GM10266 (cell line): ENCODE measurements around the gene MFNG.

ENCODE experiments used
- DNase-seq: peaks from one replicate; pipeline ENCODE4 v3.0.0; 2012; ENCODE audit errors: extremely low spot score
- CTCF ChIP-seq: IDR thresholded peaks from 2 replicates; pipeline ENCODE4 v1.5.1; 2012; ENCODE audit warnings: mild to moderate bottlenecking, low read depth; ENCODE audit not compliant: control insufficient read depth, insufficient read depth; ENCODE audit errors: missing control alignments

MFNG gene

GRCh38 chr22:37484480-37485394 is 1.4 kb downstream of the MFNG start:
- DNase-seq, result peak; percentile 79

GRCh38 chr22:37483050-37483449 is 3.1 kb downstream of the MFNG start:
- no peak for DNase-seq
- no peak for TF ChIP-seq CTCF

More at GRCh38 chr22:37484480-37485394, 1.4 kb downstream of the MFNG start:
- TF ChIP-seq CTCF, result no peak

- DNase-seq, result no peak
- TF ChIP-seq CTCF, result no peak
Observed at GRCh38 chr22:37482244-37482643, 3.9 kb downstream of the MFNG start.

- no peak for TF ChIP-seq CTCF
- no peak for DNase-seq
Observed at GRCh38 chr22:37481347-37481907, 4.8 kb downstream of the MFNG start.

- no peak for TF ChIP-seq CTCF
- no peak for DNase-seq
Observed at GRCh38 chr22:37480387-37481346, 5.5 kb downstream of the MFNG start.

- no peak for DNase-seq
- TF ChIP-seq CTCF, result no peak
Observed at GRCh38 chr22:37479196-37479595, 7.0 kb downstream of the MFNG start.
